Stomach (tissue), 9 donors: ENCODE data around the gene AADACL4. TPM values are rescaled to one million over a fixed set of nuclear protein-coding genes. Genes with fewer than 3 reads are reported as not detected.

Source experiments
- DNase-seq, 2 donors: peaks; one replicate each; pipeline versions ENCODE4 v3.0.0 to v3.0.0-alpha.2; 2013 to 2019
- H3K27ac ChIP-seq, 5 donors: fragments of 200-600 bp in 4 of 5; sonication (generic) in 4 of 5; one replicate each; pipeline ENCODE4 v1.5.1; 2013 to 2019; ENCODE audit warnings: mild to moderate bottlenecking in 1 of 5, moderate library complexity in 1 of 5
- H3K27me3 ChIP-seq, 3 donors: fragments of 200-600 bp; sonication (generic); one replicate each; pipeline ENCODE4 v1.5.1; 2017 to 2019; ENCODE audit warnings: mixed run types in 1 of 3
- H3K36me3 ChIP-seq, 4 donors: fragments of 200-600 bp; sonication (generic); 1 replicate in 3 of 4; 2 replicates in 1 of 4; pipeline ENCODE4 v1.5.1; 2016 to 2019
- H3K4me1 ChIP-seq, 4 donors: fragments of 200-600 bp; sonication (generic); one replicate each; pipeline ENCODE4 v1.5.1; 2016 to 2019
- H3K4me3 ChIP-seq, 4 donors: fragments of 200-600 bp; sonication (generic) in 3 of 4; one replicate each; pipeline ENCODE4 v1.5.1; 2016 to 2019; ENCODE audit warnings: mild to moderate bottlenecking in 1 of 4
- H3K9me3 ChIP-seq, 4 donors: fragments of 200-600 bp; sonication (generic); one replicate each; pipeline ENCODE4 v1.5.1; 2016 to 2019
- CTCF ChIP-seq, 7 experiments: fragments of 450-650 bp in 4 of 7; fragments of 200-600 bp in 3 of 7; sonication (generic) in 3 of 7; IDR thresholded peaks; one replicate each; pipeline ENCODE4 v1.5.1; 2016 to 2019; ENCODE audit warnings: antibody characterized with exemption in 7 of 7, control low read depth in 2 of 7, mild to moderate bottlenecking in 1 of 7
- EP300 ChIP-seq: sonication (generic); formaldehyde crosslinking; IDR thresholded peaks from one replicate; pipeline ENCODE4 v1.6.1; 2017; ENCODE audit warnings: antibody characterized with exemption
- POLR2A ChIP-seq, 4 donors: fragments of 450-650 bp; IDR thresholded peaks; one replicate each; pipeline ENCODE4 v1.6.1; 2016; ENCODE audit warnings: antibody characterized with exemption in 4 of 4, control low read depth in 2 of 4, mild to moderate bottlenecking in 1 of 4, moderate library complexity in 1 of 4
- POLR2AphosphoS5 ChIP-seq, 3 donors: sonication (generic); formaldehyde crosslinking; IDR thresholded peaks; one replicate each; pipeline ENCODE4 v1.6.1; 2016; ENCODE audit warnings: antibody characterized with exemption in 3 of 3
- WGBS, 5 donors: extraction: QIAGEN DNeasy Blood & Tissue Kit in 3 of 5; methylation state at CpG; one replicate each; pipeline versions ENCODE4 v1.1.5 to v1.1.7; 2013 to 2018; 5-methylcytosine and 5-hydroxymethylcytosine counted together
- intact Hi-C: fragments of 100-400 bp; cut with DNase I; formaldehyde crosslinking; loops from one replicate; pipeline ENCODE4 v1.15.1; 2023; ENCODE audit warnings: low total_unique reads
- polyA plus RNA-seq, 3 donors: library from polyadenylated mRNA; stranded (reverse); fragments of 200-250 nt; gene quantifications; one replicate each; pipeline ENCODE4 v1.2.3, GENCODE V29; 2013
- total RNA-seq, 5 donors: library from RNA; depleted of rRNA; stranded (reverse); fragments of >200 nt; gene quantifications; one replicate each; pipeline versions ENCODE4 v1.1.0 to v1.2.3, GENCODE V29; 2014 to 2016
- donor health status: healthy with polysubstance abuse.
- donor health status: Bipolar disorder and iron deficiency.
- donor health status: healthy.

AADACL4 gene
- total and polyA plus RNA-seq, 8 donors, result not detected

- intact Hi-C loops, result no loop called here
- H3K4me3 ChIP-seq, result no peak overlapping the region
- H3K36me3 ChIP-seq, result no peaks in the 10 kb centered on the region
- peaks cover 0 to 4% (median 0%) of the 10 kb centered on the region in 4 donors for H3K4me1 ChIP-seq
- H3K9me3 ChIP-seq, result peaks cover 5 to 30% (median 18%) of the 10 kb centered on the region in 4 donors
- H3K27ac ChIP-seq, result no peak overlapping the region
- H3K27me3 ChIP-seq, result no peaks in the 10 kb centered on the region
- WGBS, 5 donors, result 84 to 92% (median 87%) methylated on average over 8 of the region's 8 CpGs
- DNase-seq, result no peak
- no peak for TF ChIP-seq POLR2AphosphoS5 (IDR thresholded peaks at IDR 0.05)
- TF ChIP-seq CTCF (IDR thresholded peaks at IDR 0.05), result no peak
- no peak for TF ChIP-seq EP300
- no peak for TF ChIP-seq POLR2A (IDR thresholded peaks at IDR 0.05)
Observed at GRCh38 chr1:12637693-12638092, 6.2 kb upstream of the AADACL4 start.

GRCh38 chr1:12640237-12640957 lies 3.5 kb upstream of the AADACL4 start:
- 88 to 90% (median 90%) methylated on average over 7 of the region's 7 CpGs for WGBS, 5 donors
- Histone ChIP-seq H3K4me1 (peaks cover 0 to 4% (median 0%) of the 10 kb centered on the region in 4 donors), H3K9me3 (peaks cover 5 to 30% (median 18%) of the 10 kb centered on the region in 4 donors), H3K4me3 (no peak overlapping the region), H3K36me3 (no peaks in the 10 kb centered on the region), H3K27me3 (no peaks in the 10 kb centered on the region), H3K27ac (no peak overlapping the region)
- no peak for TF ChIP-seq EP300
- TF ChIP-seq POLR2A (IDR thresholded peaks at IDR 0.05), result no peak
- TF ChIP-seq POLR2AphosphoS5 (IDR thresholded peaks at IDR 0.05), result no peak
- TF ChIP-seq CTCF (IDR thresholded peaks at IDR 0.05), result no peak
- intact Hi-C loops, result no loop called here
- no peak for DNase-seq

- H3K9me3 ChIP-seq, result peaks cover 5 to 30% (median 18%) of the 10 kb centered on the region in 4 donors
- H3K4me3 ChIP-seq, result no peak overlapping the region
- no peaks in the 10 kb centered on the region for H3K36me3 ChIP-seq
- no peaks in the 10 kb centered on the region for H3K27me3 ChIP-seq
- DNase-seq, result no peak
- intact Hi-C loops, result no loop called here
- H3K27ac ChIP-seq, result no peak overlapping the region
- no peak for TF ChIP-seq EP300
- no peak for TF ChIP-seq POLR2A (IDR thresholded peaks at IDR 0.05)
- no peak for TF ChIP-seq CTCF (IDR thresholded peaks at IDR 0.05)
- no peak for TF ChIP-seq POLR2AphosphoS5 (IDR thresholded peaks at IDR 0.05)
- H3K4me1 ChIP-seq, result peaks cover 0 to 4% (median 0%) of the 10 kb centered on the region in 4 donors
Observed at GRCh38 chr1:12640958-12641272, 3.0 kb upstream of the AADACL4 start.

- TF ChIP-seq POLR2AphosphoS5 (IDR thresholded peaks at IDR 0.05) (no peak), POLR2A (IDR thresholded peaks at IDR 0.05) (no peak), EP300 (no peak), CTCF (IDR thresholded peaks at IDR 0.05) (no peak)
- Histone ChIP-seq H3K36me3 (no peaks in the 10 kb centered on the region), H3K9me3 (peaks cover 5 to 30% (median 18%) of the 10 kb centered on the region in 4 donors), H3K4me1 (no peaks in the 10 kb centered on the region), H3K27ac (no peak overlapping the region), H3K4me3 (no peak overlapping the region), H3K27me3 (no peaks in the 10 kb centered on the region)
- 91 to 93% (median 93%) methylated on average over 2 of the region's 2 CpGs for WGBS, 5 donors
- intact Hi-C loops, result no loop called here
- no peak for DNase-seq
Observed at GRCh38 chr1:12643079-12643478, 806 bp upstream of the AADACL4 start.
